Progenitor cell of endocrine pancreas (in vitro differentiated cells): Measurements from ENCODE around the gene TIMM8A. TPM values are rescaled to one million over a fixed set of nuclear protein-coding genes. Genes with fewer than 3 reads are reported as not detected.

Experiments used
- DNase-seq: peaks from one replicate; pipeline ENCODE4 v3.0.0; 2021; ENCODE audit warnings: low spot score; ENCODE audit not compliant: unreplicated experiment
- H3K27ac Mint-ChIP-seq: 2 replicates; pipeline ENCODE4 v1.8.0; 2021; ENCODE audit warnings: mild to moderate bottlenecking, moderate library complexity, mixed read lengths
- H3K27me3 Mint-ChIP-seq: 2 replicates; pipeline ENCODE4 v1.8.0; 2021; ENCODE audit warnings: mixed read lengths
- H3K36me3 Mint-ChIP-seq: 2 replicates; pipeline ENCODE4 v1.8.0; 2022; ENCODE audit warnings: mixed read lengths; ENCODE audit not compliant: insufficient read depth
- H3K4me1 Mint-ChIP-seq: 2 replicates; pipeline ENCODE4 v1.8.0; 2021; ENCODE audit warnings: low read depth, mixed read lengths
- H3K4me3 Mint-ChIP-seq: 2 replicates; pipeline ENCODE4 v1.8.0; 2021; ENCODE audit warnings: low read depth, mild to moderate bottlenecking, moderate library complexity, mixed read lengths
- H3K9me3 Mint-ChIP-seq: 2 replicates; pipeline ENCODE4 v1.8.0; 2021; ENCODE audit warnings: low read depth, mixed read lengths
- CTCF ChIP-seq: fragments of 200-600 bp; sonication (generic); IDR thresholded peaks from one replicate; pipeline ENCODE4 v1.5.0; 2021; ENCODE audit warnings: antibody characterized with exemption, mild to moderate bottlenecking; ENCODE audit not compliant: unreplicated experiment
- total RNA-seq: library from RNA; stranded (reverse); gene quantifications from 2 replicates; pipeline ENCODE4 v1.2.1, GENCODE V29; 2021

TIMM8A gene
- total RNA-seq, 1 donor from 2014 or later: 15.7 TPM

DNA sequence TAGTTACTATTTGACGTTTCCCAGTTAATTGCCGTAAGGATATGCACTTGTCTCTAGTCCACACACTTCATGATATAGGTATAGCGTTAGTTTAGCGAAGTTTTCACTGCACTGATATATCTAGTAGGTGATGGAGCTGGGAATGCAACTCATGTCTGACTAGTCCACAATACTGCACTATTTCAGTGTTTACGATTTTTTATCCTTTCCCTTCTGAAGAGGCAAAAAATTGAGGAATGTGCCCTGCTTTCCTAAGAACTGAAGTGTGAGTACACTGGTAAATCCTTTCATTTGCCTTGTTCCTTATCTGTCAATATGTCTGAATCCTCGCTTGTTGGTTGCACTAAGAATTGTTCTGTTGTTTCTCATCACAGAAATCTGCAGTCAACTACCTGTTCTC is 43.3 kb upstream of the TIMM8A start:
- H3K27me3 Mint-ChIP-seq: no peaks in the 10 kb centered on the region
- TF ChIP-seq CTCF: no peak
- peaks cover 9% of the 10 kb centered on the region for H3K36me3 Mint-ChIP-seq
- DNase-seq: no peak
- peak overlapping the region; percentile 99 for H3K27ac Mint-ChIP-seq
- peaks cover 3% of the 10 kb centered on the region for H3K4me1 Mint-ChIP-seq
- peak overlapping the region; percentile 96 for H3K4me3 Mint-ChIP-seq
- H3K9me3 Mint-ChIP-seq: peaks cover 3% of the 10 kb centered on the region

GRCh38 chrX:101390664-101391525 is 42.4 kb upstream of the TIMM8A start, which contains the start of gene RPL36A:
RPL36A (plus strand) TSS chrX:101391011; CDS start chrX:101391044, 33 bp downstream.
- Mint-ChIP-seq H3K4me1 (peaks cover 3% of the 10 kb centered on the region), H3K9me3 (peaks cover 6% of the 10 kb centered on the region), H3K27ac (peak within 1 kb of the TSS; percentile 99), H3K27me3 (no peaks in the 10 kb centered on the region), H3K36me3 (peaks cover 9% of the 10 kb centered on the region), H3K4me3 (peak within 1 kb of the TSS; percentile 96)
- peak; percentile 72 for TF ChIP-seq CTCF
- DNase-seq: peak; percentile 66

GRCh38 chrX:101388604-101389003 is 40.1 kb upstream of the TIMM8A start:
- no peaks in the 10 kb centered on the region for H3K27me3 Mint-ChIP-seq
- H3K4me3 Mint-ChIP-seq: no peak overlapping the region
- peaks cover 8% of the 10 kb centered on the region for H3K36me3 Mint-ChIP-seq
- H3K9me3 Mint-ChIP-seq: peaks cover 6% of the 10 kb centered on the region
- H3K27ac Mint-ChIP-seq: no peak overlapping the region
- DNase-seq: no peak
- TF ChIP-seq CTCF: no peak
- peaks cover 3% of the 10 kb centered on the region for H3K4me1 Mint-ChIP-seq

DNA sequence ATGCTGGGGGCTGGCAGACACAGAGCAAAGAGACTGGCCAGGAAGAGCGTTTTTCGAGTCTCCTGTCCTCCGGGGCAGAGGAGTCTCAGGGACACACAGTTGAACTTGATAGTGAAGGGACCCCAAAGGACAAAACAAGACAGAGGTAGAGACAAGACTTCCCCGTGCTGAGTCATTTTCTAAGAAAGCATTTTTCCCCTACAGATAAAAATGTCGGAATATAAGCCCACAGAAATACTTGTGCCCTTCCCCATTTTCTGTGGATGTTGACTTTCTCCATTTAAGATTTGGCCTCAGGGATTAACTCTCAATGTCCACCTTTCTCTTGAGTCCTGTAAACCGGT is 38.0 kb upstream of the TIMM8A start:
- DNase-seq: no peak
- H3K27ac Mint-ChIP-seq: no peak overlapping the region
- H3K4me3 Mint-ChIP-seq: no peak overlapping the region
- peaks cover 2% of the 10 kb centered on the region for H3K36me3 Mint-ChIP-seq
- no peaks in the 10 kb centered on the region for H3K27me3 Mint-ChIP-seq
- peaks cover 6% of the 10 kb centered on the region for H3K9me3 Mint-ChIP-seq
- H3K4me1 Mint-ChIP-seq: peaks cover under 1% of the 10 kb centered on the region
- no peak for TF ChIP-seq CTCF

- Mint-ChIP-seq H3K9me3 (peaks cover 6% of the 10 kb centered on the region), H3K27me3 (no peaks in the 10 kb centered on the region), H3K4me3 (no peak within 1 kb of the TSS), H3K4me1 (no peaks in the 10 kb centered on the region), H3K36me3 (no peaks in the 10 kb centered on the region), H3K27ac (peak within 1 kb of the TSS; percentile 9)
- no peak for DNase-seq
- no peak for TF ChIP-seq CTCF
Measured at GRCh38 chrX:101385795-101386541, 37.4 kb upstream of the TIMM8A start, which contains the start of gene BTK. BTK (minus strand) TSS chrX:101386191; CDS start chrX:101375284, 10,907 bp downstream.
